SIG-M5 treated with dmso at 0.1 percent for 504 hours (cell line): ENCODE data around the gene EIF1AX.
"Not testable (repeated sequence)": the region's sequence is repeated elsewhere in the genome, so short reads cannot be mapped to it uniquely, and the experiment has no call there.

Experiments used
- DNase-seq: peaks from one replicate; lab custom pipeline; 2025; ENCODE audit not compliant: unreplicated experiment; lab: John Stamatoyannopoulos, UW

EIF1AX gene

DNA sequence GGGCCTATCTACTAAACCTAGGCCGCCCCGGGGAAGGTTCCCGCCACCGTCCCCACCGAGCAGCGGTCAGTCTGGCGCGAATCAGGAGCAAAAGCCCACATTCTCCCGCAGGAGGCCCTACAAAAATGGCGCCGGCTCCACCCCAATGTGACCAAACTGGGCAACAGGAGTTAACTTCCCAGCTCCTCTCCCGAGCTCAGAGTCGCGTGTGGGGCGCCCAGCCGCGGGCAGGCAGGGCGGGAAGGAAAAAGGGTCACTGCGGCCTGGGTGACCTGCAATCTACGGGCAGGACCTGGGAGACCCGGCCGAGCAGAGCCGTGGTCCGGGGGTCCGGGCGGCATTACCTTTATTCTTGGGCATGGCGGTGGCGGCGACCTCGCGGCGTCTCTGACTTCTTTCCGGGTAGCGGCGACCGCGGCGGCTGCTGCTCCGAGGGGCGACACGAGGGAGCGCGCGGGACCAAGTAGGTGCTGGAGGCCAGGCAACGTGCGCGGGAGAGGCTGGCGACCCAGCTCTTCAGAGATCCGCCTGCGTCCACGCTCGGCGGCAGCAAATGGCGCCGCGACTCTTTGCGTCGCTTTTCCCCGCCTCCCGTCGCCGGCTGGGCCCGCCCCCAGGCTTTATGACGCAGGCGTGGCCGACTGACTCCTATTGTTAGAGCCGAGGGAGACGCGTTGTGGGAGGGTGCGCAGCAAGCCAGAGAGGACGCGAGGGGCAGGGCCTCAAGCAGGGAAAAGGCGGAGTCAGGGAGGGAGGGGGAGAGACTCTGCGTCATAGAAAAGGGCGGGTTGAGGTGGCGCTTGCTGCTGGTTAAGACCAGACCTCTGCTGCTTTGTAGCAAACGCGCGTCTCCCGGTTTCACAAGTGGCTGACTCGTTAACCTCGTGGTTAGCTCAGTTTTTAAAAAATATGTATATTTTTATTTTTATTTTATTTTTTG lies at the start of gene EIF1AX:
EIF1AX (minus strand) TSS at position 558 of the 940 bp plus-strand sequence; CDS start at position 360, 198 bp downstream.
- DNase-seq, result peak; percentile 95

DNA sequence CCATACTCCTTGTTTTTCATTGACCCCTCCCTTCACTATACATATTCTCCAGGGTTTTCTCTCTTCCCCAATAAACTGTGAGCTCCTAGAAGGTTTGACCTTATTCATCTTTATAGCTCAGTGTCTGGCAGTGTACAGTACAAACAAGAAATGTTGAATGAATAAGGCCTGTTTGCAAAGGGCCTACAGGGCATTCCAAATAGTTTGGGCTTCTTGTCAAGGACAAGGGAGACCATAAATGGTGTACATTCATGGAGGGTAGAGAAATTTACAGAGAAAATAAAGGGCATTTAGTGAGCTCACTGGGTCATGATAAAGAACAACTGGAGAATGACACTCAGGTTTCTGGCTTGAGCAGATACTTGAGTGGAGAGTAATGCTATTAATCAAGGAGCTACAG lies 47.5 kb upstream of the EIF1AX start:
- DNase-seq, result no peak

DNA sequence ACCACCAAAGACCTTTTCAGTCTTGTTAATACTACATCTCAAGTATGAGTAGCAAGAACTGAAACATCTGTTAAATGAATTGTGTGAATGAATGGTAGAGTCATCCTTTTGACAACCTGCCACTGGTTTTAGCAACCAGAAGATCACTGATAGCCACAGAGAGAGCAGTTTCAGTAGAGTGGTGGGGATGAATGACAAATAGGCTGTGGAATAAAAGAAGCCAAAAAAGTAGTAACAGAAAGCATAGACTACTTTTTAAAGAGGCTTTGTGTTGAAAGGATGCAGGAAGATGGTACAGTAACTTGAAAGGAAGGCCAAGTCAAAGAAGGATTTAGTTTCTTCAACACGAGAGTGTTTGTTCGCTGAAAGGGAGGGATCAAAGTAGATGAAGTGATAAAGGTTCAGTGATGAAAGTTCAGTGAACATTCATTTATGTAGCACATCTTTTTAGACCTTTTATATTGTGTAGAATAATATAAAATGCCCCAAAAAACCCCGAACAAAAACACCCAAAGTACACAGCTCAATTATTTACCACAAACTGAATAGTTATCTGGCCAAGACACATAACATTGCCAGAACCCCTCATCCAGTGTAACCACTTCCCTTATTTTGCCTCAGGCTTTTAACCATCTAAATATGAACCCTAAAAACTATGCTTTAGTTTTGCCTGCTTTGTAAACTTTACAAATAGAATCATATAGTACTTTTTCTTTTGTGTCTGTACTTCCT lies 40.1 kb upstream of the EIF1AX start:
- DNase-seq, result no peak

DNA sequence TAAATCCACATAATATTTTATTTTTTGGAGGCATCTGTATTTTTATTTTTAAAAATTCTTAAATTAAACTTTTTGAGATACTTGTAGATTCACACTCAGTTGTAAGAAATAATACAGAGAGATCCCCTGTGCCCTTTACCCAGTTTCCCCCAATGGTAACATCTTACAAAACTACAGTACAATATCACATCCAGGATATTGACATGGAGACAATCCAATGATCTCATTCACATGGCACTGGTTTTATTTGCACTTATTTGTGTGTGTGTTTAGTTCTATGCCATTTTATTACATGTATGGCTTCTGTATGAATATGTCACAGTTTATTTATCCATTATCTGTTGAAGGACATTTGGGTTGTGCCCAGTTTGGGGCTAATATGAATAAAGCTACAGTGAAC lies 35.5 kb upstream of the EIF1AX start:
- no peak for DNase-seq

- no peak for DNase-seq
Measured at GRCh38 chrX:20173856-20174255, 32.2 kb upstream of the EIF1AX start.

GRCh38 chrX:20173313-20173712 lies 31.7 kb upstream of the EIF1AX start:
- DNase-seq, result no peak

- no peak for DNase-seq
Measured at GRCh38 chrX:20171887-20172286, 30.2 kb upstream of the EIF1AX start.

DNA sequence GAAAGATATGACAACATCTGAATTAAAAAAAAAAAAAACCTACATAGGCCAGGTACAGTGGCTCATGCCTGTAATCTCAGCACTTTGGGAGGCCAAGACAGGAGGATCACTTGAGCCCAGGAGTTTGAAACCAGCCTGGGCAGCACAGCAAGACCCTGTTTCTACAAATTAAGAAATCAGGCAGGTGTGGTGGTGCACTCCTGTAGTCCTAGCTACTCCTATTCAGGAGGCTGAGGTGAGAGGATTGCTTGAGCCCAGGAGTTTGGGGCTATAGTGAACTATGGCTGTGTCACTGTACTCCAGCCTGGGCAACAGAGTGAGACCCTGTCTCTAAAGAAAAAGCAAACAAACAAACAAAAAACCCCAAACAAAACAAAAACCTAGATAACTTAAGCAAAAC lies 20.9 kb upstream of the EIF1AX start:
- not testable (repeated sequence) for DNase-seq

DNA sequence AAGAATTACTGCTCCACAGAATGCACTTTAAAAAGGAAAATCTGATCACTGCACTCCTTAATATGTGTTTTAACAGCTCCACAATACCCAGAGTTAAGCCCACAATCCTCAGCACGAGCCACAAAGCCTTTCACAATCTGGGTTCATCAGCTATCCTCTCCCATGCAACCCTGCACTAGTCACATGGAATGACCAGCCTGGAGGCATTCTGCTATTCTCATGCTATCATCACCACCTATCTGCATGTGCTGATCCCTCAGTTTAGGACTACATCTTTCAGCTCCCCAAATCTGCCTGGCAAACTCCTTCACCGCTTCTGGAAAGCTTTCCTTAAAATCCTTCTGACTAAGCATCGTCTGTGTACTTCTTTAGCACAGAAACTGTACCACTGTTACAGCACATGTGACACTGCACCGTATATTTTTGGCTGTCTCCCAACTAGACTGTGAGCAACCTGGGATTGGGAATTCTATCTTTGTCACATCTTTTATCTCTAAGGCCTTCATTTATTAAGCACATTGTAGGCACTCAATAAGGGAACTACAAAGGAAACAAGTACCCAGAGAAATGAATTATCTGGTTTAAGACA lies 18.3 kb upstream of the EIF1AX start:
- no peak for DNase-seq

DNA sequence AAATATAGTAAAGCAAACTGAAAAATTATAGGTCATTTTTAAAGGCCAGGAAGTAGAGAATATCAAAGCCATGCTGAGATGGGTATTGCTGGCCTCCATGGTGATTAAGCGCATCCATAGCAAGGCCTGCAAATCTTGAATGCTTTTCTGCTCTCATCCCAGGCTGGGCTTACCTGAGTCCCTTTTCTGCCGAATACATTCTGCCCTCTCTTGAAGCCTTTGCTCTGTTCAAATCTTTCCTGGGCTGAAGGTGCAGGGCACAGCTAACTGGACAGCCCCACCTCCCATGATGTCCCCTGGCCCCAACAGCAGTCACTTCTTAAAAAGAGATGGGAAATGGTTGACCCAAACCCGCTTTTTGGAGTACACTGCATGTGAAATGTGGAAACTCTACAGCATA lies 10.1 kb upstream of the EIF1AX start:
- DNase-seq, result no peak

- no peak for DNase-seq
Measured at GRCh38 chrX:20149326-20149725, 7.7 kb upstream of the EIF1AX start.

DNA sequence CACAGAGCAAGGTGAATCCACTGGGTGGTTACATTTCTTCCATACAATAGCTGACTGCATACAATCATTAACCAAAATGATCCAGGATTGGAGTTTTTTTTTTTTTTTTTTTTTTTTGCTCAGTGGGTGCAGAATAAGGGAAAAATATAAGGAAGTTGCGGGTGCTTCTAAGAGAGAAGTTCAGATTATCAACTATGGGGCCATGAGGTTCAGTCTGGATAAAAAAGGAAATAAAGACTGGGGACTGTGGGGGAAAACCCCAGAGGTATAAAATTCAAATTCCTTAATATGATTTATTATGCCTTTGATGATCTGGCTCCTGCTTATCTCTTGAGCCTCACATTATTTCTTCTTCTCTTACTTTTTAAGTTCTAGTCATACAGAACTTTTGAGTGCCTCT lies 5.9 kb upstream of the EIF1AX start:
- no peak for DNase-seq

- DNase-seq, result no peak
Measured at GRCh38 chrX:20144491-20144890, 2.9 kb upstream of the EIF1AX start.

GRCh38 chrX:20143561-20143960 lies 1.9 kb upstream of the EIF1AX start:
- no peak for DNase-seq

- no peak for DNase-seq
Measured at GRCh38 chrX:20143111-20143510, 1.5 kb upstream of the EIF1AX start.

- peak; percentile 50 for DNase-seq
Measured at GRCh38 chrX:20140420-20140819, 1.2 kb downstream of the EIF1AX start.

- DNase-seq, result no peak
Measured at GRCh38 chrX:20139966-20140365, 1.7 kb downstream of the EIF1AX start.

DNA sequence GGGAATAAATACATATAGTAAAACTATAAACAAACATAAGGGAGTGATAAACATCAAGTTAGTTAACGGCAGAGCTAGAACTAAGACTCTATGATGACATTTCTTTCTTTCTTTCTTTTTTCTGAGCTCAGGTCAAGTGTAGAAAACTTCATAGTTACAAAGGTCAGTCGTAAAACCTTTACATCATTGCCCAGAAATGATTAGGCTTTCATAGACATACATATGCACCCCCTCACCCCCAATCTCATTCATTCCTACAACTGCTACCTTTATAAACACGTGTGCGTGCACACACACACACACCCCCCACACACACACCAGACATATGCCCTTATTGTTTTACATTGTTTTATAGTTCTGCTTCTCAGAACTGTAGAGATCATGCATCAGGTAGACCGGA lies 5.7 kb downstream of the EIF1AX start:
- DNase-seq, result no peak

- peak; percentile 67 for DNase-seq
Measured at GRCh38 chrX:20132666-20133065, 9.0 kb downstream of the EIF1AX start.

DNA sequence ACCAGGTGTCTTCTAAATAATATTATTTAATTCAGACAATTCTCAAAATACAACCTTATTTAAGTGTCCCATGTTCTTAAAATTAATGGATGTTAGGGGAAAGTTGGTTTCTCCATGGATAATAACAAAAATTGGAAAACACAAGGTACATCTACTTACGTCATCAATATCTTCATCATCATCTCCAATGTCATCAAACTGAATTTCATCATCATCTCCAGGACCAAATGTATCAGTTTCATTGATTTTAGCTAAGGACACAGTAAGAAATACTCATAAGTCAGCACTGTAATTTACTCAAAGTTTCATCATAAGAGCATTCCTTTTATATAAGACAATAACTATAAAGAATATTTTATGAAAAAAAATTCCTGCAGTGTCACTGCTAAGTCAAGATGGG lies 11.3 kb downstream of the EIF1AX start:
- DNase-seq, result no peak

DNA sequence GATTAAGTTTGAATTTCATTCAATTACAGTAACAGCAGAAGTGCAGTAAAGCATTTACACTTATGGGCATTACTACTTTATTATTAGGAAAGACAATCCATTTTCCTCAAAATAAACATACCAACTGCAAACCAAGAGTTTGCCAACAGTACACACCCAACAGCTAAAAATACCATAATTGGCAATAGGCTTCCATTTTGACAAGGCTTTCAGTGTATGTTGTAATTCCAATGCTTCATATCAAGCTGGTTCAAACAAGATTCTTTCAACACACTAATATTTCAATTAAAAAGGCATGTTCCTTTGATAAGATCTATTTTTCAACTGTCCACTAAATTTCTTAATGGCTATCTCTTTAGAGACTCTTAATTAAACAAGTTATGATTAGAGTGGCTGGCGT lies 12.1 kb downstream of the EIF1AX start:
- no peak for DNase-seq

DNA sequence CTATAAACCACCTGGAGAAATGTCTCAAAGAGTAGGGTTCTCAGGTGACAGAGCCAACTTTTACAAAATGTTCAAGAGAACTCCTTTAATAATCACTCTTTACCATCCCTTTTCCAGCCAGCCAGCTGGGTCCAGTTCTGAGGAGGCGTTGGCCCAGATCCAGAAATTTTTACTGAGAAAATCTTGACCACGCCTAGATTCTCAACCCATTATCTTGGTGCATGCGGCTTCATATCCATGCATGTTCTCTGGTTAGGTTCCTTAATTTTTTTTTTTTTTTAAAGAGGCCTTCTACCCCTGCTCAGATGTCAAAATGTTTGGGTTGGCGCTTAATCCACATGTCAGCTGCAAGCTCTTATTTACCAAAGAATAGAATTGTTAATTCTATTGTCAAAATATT lies 13.0 kb downstream of the EIF1AX start:
- no peak for DNase-seq
